Kidney tubule cell (primary cell): ENCODE data around the gene TAF6L.
"Not testable (repeated sequence)": the region's sequence is repeated elsewhere in the genome, so short reads cannot be mapped to it uniquely, and the experiment has no call there.

Source experiments
- DNase-seq: peaks from one replicate; pipeline ENCODE4 v3.0.0-alpha.2; 2018; ENCODE audit warnings: low spot score

Gene TAF6L

GRCh38 chr11:62771144-62772021 is at the start of gene TAF6L:
Gene TAF6L (plus strand): TSS chr11:62771396. CDS start chr11:62775784, 4,388 bp downstream.
- DNase-seq: peak; percentile 97

- DNase-seq: no peak
Measured at GRCh38 chr11:62721994-62722393, 49.2 kb upstream of the TAF6L start.

GRCh38 chr11:62724171-62724570 is 47.0 kb upstream of the TAF6L start:
- DNase-seq: no peak

GRCh38 chr11:62725646-62726045 is 45.5 kb upstream of the TAF6L start:
- DNase-seq: peak; percentile 30

- no peak for DNase-seq
Measured at GRCh38 chr11:62726156-62726914, 44.9 kb upstream of the TAF6L start.

GRCh38 chr11:62726915-62727164 is 44.4 kb upstream of the TAF6L start:
- no peak for DNase-seq

- peak; percentile 99 for DNase-seq
Measured at GRCh38 chr11:62727165-62727871, 43.9 kb upstream of the TAF6L start, which contains the start of gene HNRNPUL2. Gene HNRNPUL2 (minus strand): TSS chr11:62727457. CDS start chr11:62727156, 301 bp downstream.

GRCh38 chr11:62727872-62728170 is 43.4 kb upstream of the TAF6L start:
- DNase-seq: peak; percentile 98

- peak; percentile 85 for DNase-seq
Measured at GRCh38 chr11:62728171-62728988, 42.8 kb upstream of the TAF6L start, which contains the start of gene TTC9C. Gene TTC9C (plus strand): TSS chr11:62728486. CDS start chr11:62728849, 363 bp downstream.

GRCh38 chr11:62730076-62730475 is 41.1 kb upstream of the TAF6L start:
- DNase-seq: not testable (repeated sequence)

- no peak for DNase-seq
Measured at GRCh38 chr11:62732830-62733229, 38.4 kb upstream of the TAF6L start.

- DNase-seq: no peak
Measured at GRCh38 chr11:62737196-62737595, 34.0 kb upstream of the TAF6L start.

- peak; percentile 31 for DNase-seq
Measured at GRCh38 chr11:62747475-62748160, 23.6 kb upstream of the TAF6L start.

GRCh38 chr11:62749931-62750330 is 21.3 kb upstream of the TAF6L start:
- not testable (repeated sequence) for DNase-seq

- DNase-seq: no peak
Measured at GRCh38 chr11:62752177-62752785, 18.9 kb upstream of the TAF6L start.

- DNase-seq: no peak
Measured at GRCh38 chr11:62752994-62753735, 18.0 kb upstream of the TAF6L start.

GRCh38 chr11:62753736-62754603 is 17.2 kb upstream of the TAF6L start, which contains the start of gene ZBTB3:
Gene ZBTB3 (minus strand): TSS chr11:62754160. CDS start chr11:62753664, 496 bp downstream.
- peak; percentile 100 for DNase-seq

- no peak for DNase-seq
Measured at GRCh38 chr11:62755086-62755615, 16.0 kb upstream of the TAF6L start.
